Cardiac muscle cell (in vitro differentiated cells and primary cell): ENCODE results near the gene ABCF1. TPM values are rescaled to one million over a fixed set of nuclear protein-coding genes. Genes with fewer than 3 reads are reported as not detected.
"Not testable (repeated sequence)": the region's sequence is repeated elsewhere in the genome, so short reads cannot be mapped to it uniquely, and the experiment has no call there.

Source experiments
- DNase-seq, 2 donors: peaks; one replicate each; pipeline versions ENCODE4 v3.0.0 to v3.0.0-alpha.2; 2010 to 2017; ENCODE audit warnings: low read depth in 1 of 2, low spot score in 1 of 2
- H3K27ac ChIP-seq: fragments of 200-600 bp; sonication (generic); 2 replicates; pipeline ENCODE4 v1.5.1; 2016
- H3K27me3 ChIP-seq: fragments of 200-600 bp; sonication (generic); 2 replicates; pipeline ENCODE4 v1.6.0; 2016; ENCODE audit warnings: control low read depth
- H3K36me3 ChIP-seq: fragments of 200-600 bp; sonication (generic); 2 replicates; pipeline ENCODE4 v1.5.1; 2016; ENCODE audit warnings: control low read depth
- H3K4me1 ChIP-seq: fragments of 200-600 bp; sonication (generic); 2 replicates; pipeline ENCODE4 v1.8.1; 2017; ENCODE audit warnings: low read depth, mild to moderate bottlenecking, mixed run types
- H3K4me3 ChIP-seq: fragments of 200-600 bp; sonication (generic); 2 replicates; pipeline ENCODE4 v1.5.1; 2016; ENCODE audit warnings: mild to moderate bottlenecking
- H3K9me3 ChIP-seq: fragments of 200-600 bp; sonication (generic); 2 replicates; pipeline ENCODE4 v1.5.1; 2017; ENCODE audit warnings: low read depth, mild to moderate bottlenecking, control low read depth
- CTCF ChIP-seq: IDR thresholded peaks from 2 replicates; pipeline ENCODE4 v1.5.1; 2012; ENCODE audit warnings: low read depth, mild to moderate bottlenecking, low read length
- polyA plus RNA-seq: library from polyadenylated mRNA; unstranded; fragments of >200 nt; fragmentation: Nextera tagmentation; extraction: Ambion mirVana; gene quantifications from 2 replicates; pipeline ENCODE4 v1.2.1, GENCODE V29; 2016
- total RNA-seq: library from RNA; depleted of rRNA; stranded (reverse); fragments of >200 nt; gene quantifications from 2 replicates; pipeline ENCODE4 v1.2.3, GENCODE V29; 2016

ABCF1 gene
- total RNA-seq = 54.4 and 61.9 TPM in 2 replicates
- 52.5 and 54.6 TPM in 2 replicates for polyA plus RNA-seq

DNA sequence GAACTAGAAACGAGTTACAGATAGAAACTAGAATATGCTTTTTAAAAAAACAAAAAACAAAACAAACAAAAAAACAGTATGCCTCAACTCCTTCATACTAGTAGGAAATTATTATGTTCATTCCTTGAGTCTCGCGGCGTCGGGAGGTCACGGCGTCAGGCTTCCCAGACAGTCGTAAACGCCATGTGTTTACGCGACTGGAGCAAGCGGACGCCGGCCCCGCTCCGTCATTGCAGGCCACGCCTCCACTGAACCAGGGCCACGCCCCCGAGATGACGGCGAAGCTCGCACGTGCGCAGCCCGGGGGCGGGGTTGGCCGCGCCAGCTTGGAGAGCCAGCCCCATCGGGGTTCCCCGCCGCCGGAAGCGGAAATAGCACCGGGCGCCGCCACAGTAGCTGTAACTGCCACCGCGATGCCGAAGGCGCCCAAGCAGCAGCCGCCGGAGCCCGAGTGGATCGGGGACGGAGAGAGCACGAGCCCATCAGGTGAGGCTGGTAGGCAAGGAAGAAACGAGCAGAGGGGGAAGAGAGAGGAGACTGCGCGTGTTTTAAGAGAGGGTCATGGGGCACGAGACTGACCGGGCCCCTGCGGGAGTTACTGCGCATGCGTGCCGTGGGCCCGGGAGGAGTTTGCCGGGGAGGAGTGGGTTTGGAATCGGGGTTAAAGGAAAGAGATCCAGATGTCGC, at the start of gene ABCF1:
ABCF1 (plus strand) TSS at position 368 of the 687 bp plus-strand sequence; CDS start at position 414, 46 bp downstream.
- Histone ChIP-seq H3K27me3 (no peaks in the 10 kb centered on the region), H3K27ac (peak within 1 kb of the TSS; percentile 86), H3K4me1 (peaks cover 8% of the 10 kb centered on the region), H3K36me3 (no peaks in the 10 kb centered on the region), H3K9me3 (no peaks in the 10 kb centered on the region), H3K4me3 (peak within 1 kb of the TSS; percentile 49)
- DNase-seq = peak; percentile 98
- no peak for TF ChIP-seq CTCF

DNA sequence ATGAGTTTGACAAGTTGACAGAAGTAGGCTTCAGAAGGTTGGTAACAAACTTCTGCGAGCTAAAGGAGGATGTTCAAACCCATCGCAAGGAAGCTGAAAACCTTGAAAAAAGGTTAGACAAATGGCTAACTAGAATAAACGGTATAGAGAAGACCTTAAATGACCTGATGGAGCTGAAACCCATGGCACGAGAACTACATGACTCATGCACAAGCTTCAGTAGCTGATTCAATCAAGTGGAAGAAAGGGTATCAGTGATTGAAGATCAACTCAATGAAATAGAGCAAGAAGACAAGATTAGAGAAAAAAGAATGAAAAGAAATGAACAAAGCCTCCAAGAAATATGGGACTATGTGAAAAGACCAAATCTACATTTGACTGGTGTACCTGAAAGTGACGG, 49.3 kb upstream of the ABCF1 start:
- H3K9me3 ChIP-seq, H3K27me3 ChIP-seq, H3K36me3 ChIP-seq, H3K4me3 ChIP-seq, H3K27ac ChIP-seq, DNase-seq, H3K4me1 ChIP-seq: not testable (repeated sequence)

DNA sequence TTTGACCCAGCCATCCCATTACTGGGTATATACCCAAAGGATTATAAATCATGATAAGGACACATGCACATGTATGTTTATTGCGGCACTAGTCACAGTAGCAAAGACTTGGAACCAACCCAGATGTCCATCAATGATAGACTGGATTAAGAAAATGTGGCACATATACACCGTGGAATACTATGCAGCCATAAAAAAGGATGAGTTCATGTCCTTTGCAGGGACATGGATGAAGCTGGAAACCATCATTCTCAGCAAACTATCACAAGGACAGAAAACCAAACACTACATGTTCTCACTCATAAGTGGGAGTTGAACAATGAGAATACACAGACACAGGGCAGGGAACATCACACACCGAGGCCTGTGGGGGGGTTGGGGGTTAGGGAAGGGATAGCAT, 44.8 kb upstream of the ABCF1 start:
- not testable (repeated sequence) for H3K27me3 ChIP-seq, DNase-seq, H3K4me3 ChIP-seq, H3K36me3 ChIP-seq, H3K27ac ChIP-seq, H3K4me1 ChIP-seq, H3K9me3 ChIP-seq

GRCh38 chr6:30529349-30529875, 41.8 kb upstream of the ABCF1 start:
- H3K27me3 ChIP-seq, DNase-seq, H3K4me1 ChIP-seq, H3K36me3 ChIP-seq, H3K27ac ChIP-seq, H3K4me3 ChIP-seq, H3K9me3 ChIP-seq: not testable (repeated sequence)

GRCh38 chr6:30530014-30530413, 41.2 kb upstream of the ABCF1 start:
- Histone ChIP-seq H3K9me3 (no peaks in the 10 kb centered on the region), H3K27ac (no peak overlapping the region), H3K4me3 (no peak overlapping the region), H3K27me3 (no peaks in the 10 kb centered on the region), H3K36me3 (no peaks in the 10 kb centered on the region), H3K4me1 (no peaks in the 10 kb centered on the region)
- DNase-seq = no peak
- no peak for TF ChIP-seq CTCF

DNA sequence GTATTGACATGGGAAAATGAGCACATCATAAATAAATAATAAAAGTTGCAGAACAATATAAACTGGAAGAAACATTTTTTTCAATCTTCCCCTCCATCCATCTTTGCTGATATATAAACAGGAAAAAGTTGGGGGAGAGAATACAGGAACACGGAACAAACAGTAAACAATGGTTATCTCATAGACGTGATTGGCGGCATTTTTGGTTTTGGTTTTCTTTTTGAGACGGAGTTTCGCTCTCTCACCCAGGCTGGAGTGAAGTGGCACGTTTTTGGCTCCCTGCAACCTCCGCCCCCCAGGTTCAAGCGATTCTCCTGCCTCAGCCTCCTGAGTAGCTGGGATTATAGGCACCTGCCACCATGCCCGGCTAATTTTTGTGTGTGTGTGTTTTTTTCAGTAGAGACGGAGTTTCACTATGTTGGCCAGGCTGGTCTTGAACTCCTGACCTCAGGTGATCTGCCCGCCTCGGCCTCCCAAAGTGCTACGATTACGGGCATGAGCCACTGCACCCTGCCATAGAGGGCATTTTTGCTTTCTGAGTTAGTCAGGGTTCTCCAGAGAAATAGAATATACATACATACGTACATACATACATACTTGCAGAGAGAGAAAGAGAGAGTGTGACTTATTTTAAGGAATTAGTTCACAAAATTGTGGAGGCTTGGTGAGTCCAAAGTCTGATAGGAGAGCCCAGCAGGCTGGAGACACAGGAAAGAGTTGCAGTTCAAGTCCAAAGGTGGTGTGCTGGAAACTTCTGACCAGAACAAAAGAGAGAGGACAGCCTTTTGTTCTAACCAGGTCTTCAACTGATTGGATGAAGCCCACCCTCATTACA, 37.6 kb upstream of the ABCF1 start:
- Histone ChIP-seq H3K36me3 (no peaks in the 10 kb centered on the region), H3K27me3 (no peaks in the 10 kb centered on the region), H3K27ac (no peak overlapping the region), H3K9me3 (no peaks in the 10 kb centered on the region), H3K4me3 (no peak overlapping the region), H3K4me1 (no peaks in the 10 kb centered on the region)
- no peak for TF ChIP-seq CTCF
- DNase-seq = no peak

- Histone ChIP-seq H3K36me3 (no peaks in the 10 kb centered on the region), H3K4me3 (no peak overlapping the region), H3K9me3 (no peaks in the 10 kb centered on the region), H3K4me1 (no peaks in the 10 kb centered on the region), H3K27ac (no peak overlapping the region), H3K27me3 (no peaks in the 10 kb centered on the region)
- no peak for TF ChIP-seq CTCF
- no peak for DNase-seq
Measured at GRCh38 chr6:30537931-30538330, 33.3 kb upstream of the ABCF1 start.
